Nephron progenitor cell (in vitro differentiated cells): Measurements from ENCODE around the gene TDRD1.

ENCODE experiments used
- DNase-seq: peaks from one replicate; pipeline ENCODE4 v3.0.0; 2021
- H3K27ac Mint-ChIP-seq: 2 replicates; pipeline ENCODE4 v1.8.0; 2021; ENCODE audit warnings: mild to moderate bottlenecking, moderate library complexity, mixed read lengths
- H3K27me3 Mint-ChIP-seq: 2 replicates; pipeline ENCODE4 v1.8.0; 2021; ENCODE audit warnings: mild to moderate bottlenecking, low read depth, mixed read lengths; ENCODE audit not compliant: poor library complexity
- H3K36me3 Mint-ChIP-seq: 2 replicates; pipeline ENCODE4 v1.8.0; 2021; ENCODE audit warnings: low read depth, mixed read lengths
- H3K4me1 Mint-ChIP-seq: 2 replicates; pipeline ENCODE4 v1.8.0; 2021; ENCODE audit warnings: mixed read lengths
- H3K4me3 Mint-ChIP-seq: 2 replicates; pipeline ENCODE4 v1.8.0; 2021; ENCODE audit warnings: mild to moderate bottlenecking, moderate library complexity, mixed read lengths
- H3K9me3 Mint-ChIP-seq: 2 replicates; pipeline ENCODE4 v1.8.0; 2021; ENCODE audit warnings: mild to moderate bottlenecking, moderate library complexity, mixed read lengths
- CTCF ChIP-seq: fragments of 200-600 bp; sonication (generic); IDR thresholded peaks from 2 replicates; pipeline ENCODE4 v1.5.0; 2021; ENCODE audit warnings: antibody characterized with exemption

The TDRD1 gene

DNA sequence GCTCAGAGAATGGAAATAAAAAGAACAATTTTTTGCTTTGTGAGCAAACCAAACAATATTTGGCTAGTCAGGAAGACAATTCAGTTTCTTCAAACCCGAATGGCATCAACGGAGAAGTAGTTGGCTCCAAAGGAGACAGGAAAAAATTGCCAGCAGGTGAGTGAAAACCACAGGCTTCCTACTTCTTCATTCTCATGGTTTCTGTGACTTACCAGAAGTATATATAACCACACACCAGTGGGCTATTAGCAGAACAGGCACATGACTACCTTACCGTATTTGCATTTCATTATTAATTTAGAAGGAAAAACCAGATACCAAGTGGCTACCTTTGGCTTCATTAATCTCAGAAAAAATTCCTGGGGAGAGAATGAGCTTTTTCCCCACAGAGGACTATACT is 8.8 kb downstream of the TDRD1 start:
- H3K27me3 Mint-ChIP-seq: peaks cover 3% of the 10 kb centered on the region
- H3K4me1 Mint-ChIP-seq: peaks cover 7% of the 10 kb centered on the region
- no peak overlapping the region for H3K4me3 Mint-ChIP-seq
- no peak for DNase-seq
- TF ChIP-seq CTCF: no peak
- H3K9me3 Mint-ChIP-seq: peaks cover 4% of the 10 kb centered on the region
- no peaks in the 10 kb centered on the region for H3K36me3 Mint-ChIP-seq
- no peak overlapping the region for H3K27ac Mint-ChIP-seq

DNA sequence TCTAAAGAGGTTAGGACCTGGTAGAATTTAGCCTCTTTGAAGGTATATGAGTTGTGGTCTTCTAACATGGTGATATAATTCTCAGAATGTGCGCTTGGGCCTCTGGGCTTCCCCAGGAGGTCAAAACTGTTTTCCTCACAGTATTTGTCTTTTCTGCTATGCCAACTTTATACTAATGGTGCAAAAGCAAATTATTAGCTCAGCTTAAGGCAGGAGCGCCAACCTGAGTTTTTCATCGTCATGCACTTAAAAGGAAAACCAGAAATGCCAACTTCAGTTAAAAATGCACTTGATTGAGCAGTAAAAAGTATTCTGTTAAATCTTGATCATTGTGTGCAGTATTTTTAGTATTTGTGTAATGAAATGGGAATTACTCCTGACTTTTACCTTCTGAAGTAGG is 9.7 kb downstream of the TDRD1 start:
- Mint-ChIP-seq H3K36me3 (no peaks in the 10 kb centered on the region), H3K27me3 (peaks cover 3% of the 10 kb centered on the region), H3K4me1 (peaks cover 7% of the 10 kb centered on the region), H3K9me3 (peaks cover 4% of the 10 kb centered on the region), H3K4me3 (no peak overlapping the region), H3K27ac (no peak overlapping the region)
- no peak for TF ChIP-seq CTCF
- DNase-seq: no peak

GRCh38 chr10:114189700-114190099 is 10.5 kb downstream of the TDRD1 start:
- Mint-ChIP-seq H3K4me1 (peaks cover 7% of the 10 kb centered on the region), H3K27me3 (peaks cover 3% of the 10 kb centered on the region), H3K4me3 (no peak overlapping the region), H3K36me3 (no peaks in the 10 kb centered on the region), H3K9me3 (peaks cover 4% of the 10 kb centered on the region), H3K27ac (no peak overlapping the region)
- no peak for TF ChIP-seq CTCF
- DNase-seq: no peak

DNA sequence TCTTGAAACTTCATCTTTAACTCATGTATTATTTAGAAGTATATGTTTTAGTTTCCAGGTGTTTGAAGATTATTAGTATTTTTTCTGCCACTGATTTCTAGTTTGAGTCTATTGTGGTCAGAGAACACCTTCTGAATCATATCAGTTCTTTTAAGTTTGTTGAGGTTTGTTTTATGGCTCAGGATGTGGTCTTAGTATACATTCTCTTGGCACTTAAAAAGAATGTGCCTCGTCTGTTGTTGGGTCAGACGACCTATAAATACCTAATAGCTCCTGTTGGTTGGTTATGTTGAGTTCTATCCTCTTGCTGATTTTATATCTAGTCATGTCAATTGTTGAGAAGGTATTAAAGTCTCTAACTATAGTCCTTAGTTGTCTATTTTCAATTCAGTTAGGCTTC is 15.9 kb downstream of the TDRD1 start:
- Mint-ChIP-seq H3K27me3 (peaks cover 10% of the 10 kb centered on the region), H3K27ac (no peak overlapping the region), H3K9me3 (no peaks in the 10 kb centered on the region), H3K4me3 (no peak overlapping the region), H3K4me1 (no peaks in the 10 kb centered on the region), H3K36me3 (no peaks in the 10 kb centered on the region)
- DNase-seq: no peak
- no peak for TF ChIP-seq CTCF

- Mint-ChIP-seq H3K9me3 (no peaks in the 10 kb centered on the region), H3K4me1 (peaks cover 8% of the 10 kb centered on the region), H3K27me3 (peaks cover 8% of the 10 kb centered on the region), H3K27ac (no peak overlapping the region), H3K4me3 (no peak overlapping the region), H3K36me3 (no peaks in the 10 kb centered on the region)
- TF ChIP-seq CTCF: no peak
- no peak for DNase-seq
Measured at GRCh38 chr10:114199239-114199638, 20.1 kb downstream of the TDRD1 start.

GRCh38 chr10:114202812-114203211 is 23.7 kb downstream of the TDRD1 start:
- peaks cover 8% of the 10 kb centered on the region for H3K4me1 Mint-ChIP-seq
- no peaks in the 10 kb centered on the region for H3K36me3 Mint-ChIP-seq
- DNase-seq: no peak
- H3K4me3 Mint-ChIP-seq: no peak overlapping the region
- no peak for TF ChIP-seq CTCF
- H3K9me3 Mint-ChIP-seq: no peaks in the 10 kb centered on the region
- no peak overlapping the region for H3K27ac Mint-ChIP-seq
- peaks cover 8% of the 10 kb centered on the region for H3K27me3 Mint-ChIP-seq
